Activated naive CD8-positive, alpha-beta T cell treated with anti-CD3 and anti-CD28 coated beads, Interleukin-2, amount 10 ng/mL, durations not matched to agents 7 days and 5 days (primary cell): ENCODE measurements around the gene CHD5. TPM values are rescaled to one million over a fixed set of nuclear protein-coding genes. Genes with fewer than 3 reads are reported as not detected.
A peak's percentile ranks its signal among the peaks of the same experiment; 100 is the strongest.
"Not testable (repeated sequence)": the region's sequence is repeated elsewhere in the genome, so short reads cannot be mapped to it uniquely, and the experiment has no call there.

Experiments used
- ATAC-seq: fragments of 150-1000 bp; cut with Tn5 transposase; one replicate; pipeline ENCODE4 v1.10.0; 2021; ENCODE audit warnings: low read depth, moderate library complexity
- POLR2A ChIA-PET: fragments of 350-600 bp; sonication (Branson Sonifier 250); formaldehyde crosslinking; loops from one replicate; lab custom pipeline; 2021; ENCODE audit warnings: antibody characterized with exemption; lab: Charles Lee
- DNase-seq: peaks from one replicate; pipeline ENCODE4 v3.0.0; 2021
- H3K27ac Mint-ChIP-seq: one replicate; pipeline ENCODE4 v1.8.0; 2022; ENCODE audit warnings: mild to moderate bottlenecking, mixed read lengths
- H3K27me3 Mint-ChIP-seq: one replicate; pipeline ENCODE4 v1.8.0; 2022; ENCODE audit warnings: mild to moderate bottlenecking, moderate library complexity, mixed read lengths
- H3K36me3 Mint-ChIP-seq: one replicate; pipeline ENCODE4 v1.8.0; 2021; ENCODE audit warnings: mild to moderate bottlenecking, mixed read lengths
- H3K4me1 Mint-ChIP-seq: one replicate; pipeline ENCODE4 v1.8.0; 2021; ENCODE audit warnings: mixed read lengths
- H3K4me3 Mint-ChIP-seq: one replicate; pipeline ENCODE4 v1.8.0; 2022; ENCODE audit warnings: mild to moderate bottlenecking, moderate library complexity, mixed read lengths
- H3K9me3 Mint-ChIP-seq: one replicate; pipeline ENCODE4 v1.8.0; 2021; ENCODE audit warnings: mixed read lengths
- total RNA-seq, 2 experiments: library from RNA; stranded (reverse); gene quantifications; one replicate each; pipeline ENCODE4 v1.2.3, GENCODE V29; 2021

The CHD5 gene
- under 1 TPM; 0.23 to 0.61 TPM for total RNA-seq

GRCh38 chr1:6180268-6180706 is at the start of gene CHD5:
Gene CHD5 (minus strand): TSS chr1:6180321. CDS start chr1:6180023, 298 bp downstream.
- no peak for ATAC-seq
- DNase-seq = no peak
- peak within 1 kb of the TSS; percentile 42 for H3K4me3 Mint-ChIP-seq
- no peak within 1 kb of the TSS for H3K27ac Mint-ChIP-seq
- H3K4me1 Mint-ChIP-seq = peaks cover 13% of the 10 kb centered on the region
- POLR2A ChIA-PET = no interaction called here
- H3K27me3 Mint-ChIP-seq = peaks cover 18% of the 10 kb centered on the region
- peaks cover 7% of the 10 kb centered on the region for H3K36me3 Mint-ChIP-seq
- H3K9me3 Mint-ChIP-seq = no peaks in the 10 kb centered on the region

GRCh38 chr1:6225651-6226050 is 45.5 kb upstream of the CHD5 start:
- DNase-seq (no peak), ATAC-seq (no peak)
- Mint-ChIP-seq H3K4me3 (no peak overlapping the region), H3K36me3 (peaks cover 8% of the 10 kb centered on the region), H3K9me3 (no peaks in the 10 kb centered on the region), H3K27ac (no peak overlapping the region), H3K27me3 (no peaks in the 10 kb centered on the region), H3K4me1 (peaks cover 2% of the 10 kb centered on the region)
- POLR2A ChIA-PET = no interaction called here

GRCh38 chr1:6224718-6225117 is 44.6 kb upstream of the CHD5 start:
- POLR2A ChIA-PET = interaction anchor here (1.2 kb wide), 1 partner anchor 10 kb away, joined by 4 read pairs; no protein-coding TSS in a partner anchor
- no peak overlapping the region for H3K4me3 Mint-ChIP-seq
- no peaks in the 10 kb centered on the region for H3K27me3 Mint-ChIP-seq
- H3K4me1 Mint-ChIP-seq = peaks cover 2% of the 10 kb centered on the region
- H3K36me3 Mint-ChIP-seq = peaks cover 8% of the 10 kb centered on the region
- DNase-seq = no peak
- no peaks in the 10 kb centered on the region for H3K9me3 Mint-ChIP-seq
- ATAC-seq = no peak
- no peak overlapping the region for H3K27ac Mint-ChIP-seq

- peaks cover 8% of the 10 kb centered on the region for H3K36me3 Mint-ChIP-seq
- no peak overlapping the region for H3K4me3 Mint-ChIP-seq
- no peak overlapping the region for H3K27ac Mint-ChIP-seq
- H3K4me1 Mint-ChIP-seq = peaks cover 2% of the 10 kb centered on the region
- no peak for DNase-seq
- ATAC-seq = no peak
- no peaks in the 10 kb centered on the region for H3K27me3 Mint-ChIP-seq
- no peaks in the 10 kb centered on the region for H3K9me3 Mint-ChIP-seq
- POLR2A ChIA-PET = interaction anchor here (1.2 kb wide), 1 partner anchor 11 kb away, joined by 4 read pairs; no protein-coding TSS in a partner anchor
Measured at GRCh38 chr1:6223617-6224016, 43.5 kb upstream of the CHD5 start.

- no peak for DNase-seq
- POLR2A ChIA-PET = interaction anchor here (0.9 kb wide), 1 partner anchor 12 kb away, joined by 3 read pairs; no protein-coding TSS in a partner anchor
- Mint-ChIP-seq H3K27me3 (no peaks in the 10 kb centered on the region), H3K36me3 (peaks cover 8% of the 10 kb centered on the region), H3K4me1 (peaks cover 2% of the 10 kb centered on the region), H3K9me3 (no peaks in the 10 kb centered on the region), H3K27ac (no peak overlapping the region), H3K4me3 (no peak overlapping the region)
- no peak for ATAC-seq
Measured at GRCh38 chr1:6222636-6223035, 42.5 kb upstream of the CHD5 start.

- Mint-ChIP-seq H3K4me1 (peaks cover under 1% of the 10 kb centered on the region), H3K27me3 (no peaks in the 10 kb centered on the region)
- no peak for DNase-seq
Measured at GRCh38 chr1:6221210-6221784, 41.2 kb upstream of the CHD5 start.

GRCh38 chr1:6220236-6220635 is 40.1 kb upstream of the CHD5 start:
- DNase-seq (no peak), ATAC-seq (no peak)
- H3K27me3 Mint-ChIP-seq = no peaks in the 10 kb centered on the region
- no peaks in the 10 kb centered on the region for H3K9me3 Mint-ChIP-seq
- no peak overlapping the region for H3K27ac Mint-ChIP-seq
- H3K4me1 Mint-ChIP-seq = no peaks in the 10 kb centered on the region
- H3K36me3 Mint-ChIP-seq = peaks cover 5% of the 10 kb centered on the region
- no peak overlapping the region for H3K4me3 Mint-ChIP-seq
- POLR2A ChIA-PET = no interaction called here

More at GRCh38 chr1:6221210-6221784, 41.2 kb upstream of the CHD5 start:
- no peaks in the 10 kb centered on the region for H3K9me3 Mint-ChIP-seq
- H3K36me3 Mint-ChIP-seq = peaks cover 6% of the 10 kb centered on the region
- ATAC-seq = no peak
- POLR2A ChIA-PET = no interaction called here
- H3K27ac Mint-ChIP-seq = no peak overlapping the region
- no peak overlapping the region for H3K4me3 Mint-ChIP-seq

GRCh38 chr1:6219641-6220040 is 39.5 kb upstream of the CHD5 start:
- POLR2A ChIA-PET, H3K36me3 Mint-ChIP-seq, H3K9me3 Mint-ChIP-seq, H3K4me1 Mint-ChIP-seq, DNase-seq, H3K27me3 Mint-ChIP-seq, H3K27ac Mint-ChIP-seq, ATAC-seq, H3K4me3 Mint-ChIP-seq: not testable (repeated sequence)

GRCh38 chr1:6218375-6219164 is 38.4 kb upstream of the CHD5 start:
- DNase-seq (no peak), ATAC-seq (no peak)
- Mint-ChIP-seq H3K4me1 (no peaks in the 10 kb centered on the region), H3K4me3 (no peak overlapping the region), H3K27me3 (peaks cover 6% of the 10 kb centered on the region), H3K27ac (no peak overlapping the region), H3K9me3 (no peaks in the 10 kb centered on the region), H3K36me3 (peaks cover 1% of the 10 kb centered on the region)
- POLR2A ChIA-PET = no interaction called here

- Mint-ChIP-seq H3K27ac (no peak overlapping the region), H3K4me3 (no peak overlapping the region), H3K27me3 (peaks cover 29% of the 10 kb centered on the region), H3K9me3 (no peaks in the 10 kb centered on the region), H3K4me1 (peaks cover 6% of the 10 kb centered on the region), H3K36me3 (no peaks in the 10 kb centered on the region)
- no peak for ATAC-seq
- DNase-seq = no peak
- POLR2A ChIA-PET = interaction anchor here (0.5 kb wide), 1 partner anchor 56 kb away, joined by 4 read pairs; no protein-coding TSS in a partner anchor
Measured at GRCh38 chr1:6212193-6212959, 32.3 kb upstream of the CHD5 start.

GRCh38 chr1:6211731-6212130 is 31.6 kb upstream of the CHD5 start:
- no peak for ATAC-seq
- H3K4me1 Mint-ChIP-seq = peaks cover 8% of the 10 kb centered on the region
- H3K27ac Mint-ChIP-seq = no peak overlapping the region
- H3K9me3 Mint-ChIP-seq = no peaks in the 10 kb centered on the region
- no peak overlapping the region for H3K4me3 Mint-ChIP-seq
- no peak for DNase-seq
- POLR2A ChIA-PET = no interaction called here
- no peaks in the 10 kb centered on the region for H3K36me3 Mint-ChIP-seq
- H3K27me3 Mint-ChIP-seq = peaks cover 32% of the 10 kb centered on the region

- peaks cover 8% of the 10 kb centered on the region for H3K4me1 Mint-ChIP-seq
- no peak for ATAC-seq
- H3K27ac Mint-ChIP-seq = no peak overlapping the region
- POLR2A ChIA-PET = no interaction called here
- no peaks in the 10 kb centered on the region for H3K9me3 Mint-ChIP-seq
- no peak overlapping the region for H3K4me3 Mint-ChIP-seq
- DNase-seq = no peak
- H3K36me3 Mint-ChIP-seq = no peaks in the 10 kb centered on the region
- H3K27me3 Mint-ChIP-seq = peaks cover 36% of the 10 kb centered on the region
Measured at GRCh38 chr1:6210591-6211355, 30.7 kb upstream of the CHD5 start.
